Embryonic facial prominence (tissue), 1 donor: Measurements from ENCODE around the gene FNDC3B.

ENCODE experiments used
- DNase-seq: peaks from one replicate; pipeline ENCODE4 v3.0.0-alpha.2; 2016; ENCODE audit errors: extremely low spot score

The FNDC3B gene

DNA sequence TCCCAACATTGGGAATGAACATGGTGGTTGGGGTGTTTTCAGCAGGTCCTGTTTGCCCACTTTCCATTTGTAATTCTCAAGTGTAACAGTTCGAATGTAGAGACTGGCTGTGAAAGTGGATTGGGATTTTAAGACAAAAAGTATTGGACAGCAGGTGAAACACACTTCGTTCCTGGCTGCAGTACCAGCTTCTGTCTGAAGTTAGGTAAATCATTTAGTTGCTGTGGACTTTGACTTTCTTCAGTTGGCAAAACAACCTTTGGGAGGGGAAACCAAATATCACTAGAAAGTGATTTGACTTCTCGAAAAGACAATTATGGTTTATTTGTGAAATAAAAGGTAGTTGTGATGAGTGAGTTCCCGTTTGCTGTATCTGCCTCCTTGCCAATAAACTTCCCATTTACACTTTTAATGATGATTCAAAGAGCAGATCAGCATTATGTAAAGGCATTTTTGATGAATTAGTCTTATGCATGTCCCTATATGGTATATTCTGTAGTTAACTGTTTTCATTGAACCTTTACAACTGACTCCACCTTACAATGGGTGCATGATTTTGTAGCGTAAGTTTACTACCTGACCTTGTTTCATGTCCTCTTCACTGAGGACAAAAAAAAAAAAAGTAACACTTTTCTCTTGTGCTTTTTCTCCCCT, 34.0 kb downstream of the FNDC3B start:
- DNase-seq = no peak

DNA sequence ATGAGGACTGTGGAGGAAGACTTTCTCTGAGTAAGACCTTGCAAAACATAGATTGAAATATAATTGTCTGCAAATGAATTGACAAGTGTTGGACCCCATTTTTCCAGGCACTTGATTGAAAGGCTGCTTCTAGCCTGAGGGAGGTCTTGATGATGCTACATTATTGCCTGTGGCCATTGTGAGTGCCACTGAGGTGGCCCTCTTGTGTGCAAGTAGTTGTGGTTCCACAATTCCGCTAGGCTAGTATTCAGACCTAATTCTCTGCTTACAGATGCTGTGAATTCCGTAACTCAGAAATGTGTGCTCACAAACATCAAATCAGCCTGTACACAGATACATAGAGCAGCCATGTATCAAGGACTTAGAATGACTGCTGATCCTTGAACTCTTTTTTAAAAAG, 34.7 kb downstream of the FNDC3B start:
- DNase-seq = no peak

- DNase-seq = no peak
Measured at GRCh38 chr3:172074586-172074985, 35.2 kb downstream of the FNDC3B start.

DNA sequence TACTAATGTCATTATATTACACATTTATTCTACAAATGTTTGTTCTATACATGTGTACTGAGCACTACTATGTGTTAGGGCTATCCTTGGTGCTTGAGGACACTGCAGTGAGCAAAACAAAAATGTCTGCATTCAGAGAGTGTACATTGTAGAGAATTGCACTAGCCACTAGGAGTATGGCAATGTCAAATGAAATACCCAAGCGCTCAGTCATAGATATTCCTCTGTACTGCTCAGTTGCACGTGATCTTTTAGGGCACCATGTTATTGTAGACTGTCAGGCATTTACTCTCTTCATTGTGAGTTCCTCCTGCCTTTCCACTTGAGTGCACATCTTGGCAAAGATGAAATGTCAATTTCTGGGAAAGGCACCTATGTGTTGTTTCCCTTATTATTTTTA, 36.8 kb downstream of the FNDC3B start:
- no peak for DNase-seq

- no peak for DNase-seq
Measured at GRCh38 chr3:172077197-172077757, 37.9 kb downstream of the FNDC3B start.

DNA sequence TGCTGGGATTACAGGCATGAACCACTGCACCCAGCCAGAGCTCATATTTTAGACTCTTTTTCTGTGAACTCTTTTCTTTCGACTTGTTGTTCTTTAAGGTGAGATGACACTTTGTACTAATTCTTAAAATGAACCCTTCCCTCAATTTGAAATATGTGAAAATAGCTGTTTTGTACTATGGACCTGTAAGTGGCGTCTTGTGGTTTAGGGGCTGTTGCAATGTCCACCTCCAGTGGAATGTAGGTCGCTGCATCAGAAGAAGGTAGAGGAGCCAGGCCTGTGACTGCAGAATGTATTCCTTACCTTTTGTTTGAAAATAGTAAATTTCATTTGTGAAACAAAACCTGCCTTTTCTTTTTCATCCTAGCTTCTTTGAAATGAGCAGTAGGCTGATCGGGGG, 38.9 kb downstream of the FNDC3B start:
- no peak for DNase-seq

- DNase-seq = no peak
Measured at GRCh38 chr3:172078721-172079120, 39.3 kb downstream of the FNDC3B start.

DNA sequence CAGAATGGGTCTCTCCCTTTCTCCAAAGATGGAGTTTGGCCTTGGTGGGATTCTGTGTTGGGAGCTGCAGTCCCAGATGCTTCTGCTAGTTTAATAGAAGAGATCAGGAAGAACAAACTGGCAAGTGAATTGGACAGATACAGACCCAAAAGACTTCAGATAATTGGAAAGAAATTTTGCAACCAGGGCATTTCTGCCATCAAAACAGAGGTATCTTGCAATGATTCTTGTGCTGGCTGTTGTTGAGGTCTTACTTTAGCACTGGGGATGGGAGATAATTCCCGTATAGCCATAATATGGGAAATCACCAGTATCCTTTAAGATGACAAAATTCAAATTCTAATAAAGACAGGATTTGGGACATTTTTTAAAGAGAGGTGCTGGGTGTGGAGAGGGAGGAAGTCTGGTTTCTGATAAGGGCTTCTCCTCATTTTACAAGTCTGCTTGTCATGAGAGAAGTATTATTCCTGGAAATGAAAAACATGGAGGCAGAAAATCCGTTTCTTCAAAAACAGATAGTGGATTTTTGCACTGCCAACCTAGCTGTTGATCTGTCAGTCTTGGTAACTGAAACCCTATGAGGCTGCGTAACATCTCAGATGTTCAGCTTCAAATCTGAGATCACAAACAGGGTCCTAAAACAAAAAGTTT, 40.1 kb downstream of the FNDC3B start:
- DNase-seq = no peak

GRCh38 chr3:172080503-172080902, 41.1 kb downstream of the FNDC3B start:
- DNase-seq = no peak

DNA sequence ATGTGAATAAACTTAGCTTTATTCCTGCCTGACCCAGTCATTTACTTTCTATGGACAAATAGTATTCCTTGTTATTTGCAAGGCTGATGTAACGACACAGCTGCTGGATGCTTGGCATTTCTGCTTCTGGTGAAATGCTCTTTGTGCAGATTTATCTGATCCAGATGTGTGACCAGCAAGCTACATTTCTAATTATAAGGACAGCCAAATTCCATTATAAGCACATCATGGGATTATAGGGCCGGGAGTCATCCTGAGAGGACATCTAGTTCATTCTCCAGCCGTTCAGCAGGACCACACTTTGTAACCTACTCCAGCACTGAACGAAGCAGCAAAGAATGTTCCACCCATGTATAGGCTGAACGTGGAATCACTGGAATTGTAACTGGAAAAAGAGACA, 42.9 kb downstream of the FNDC3B start:
- peak; percentile 60 for DNase-seq

GRCh38 chr3:172082820-172083513, 43.6 kb downstream of the FNDC3B start:
- no peak for DNase-seq

DNA sequence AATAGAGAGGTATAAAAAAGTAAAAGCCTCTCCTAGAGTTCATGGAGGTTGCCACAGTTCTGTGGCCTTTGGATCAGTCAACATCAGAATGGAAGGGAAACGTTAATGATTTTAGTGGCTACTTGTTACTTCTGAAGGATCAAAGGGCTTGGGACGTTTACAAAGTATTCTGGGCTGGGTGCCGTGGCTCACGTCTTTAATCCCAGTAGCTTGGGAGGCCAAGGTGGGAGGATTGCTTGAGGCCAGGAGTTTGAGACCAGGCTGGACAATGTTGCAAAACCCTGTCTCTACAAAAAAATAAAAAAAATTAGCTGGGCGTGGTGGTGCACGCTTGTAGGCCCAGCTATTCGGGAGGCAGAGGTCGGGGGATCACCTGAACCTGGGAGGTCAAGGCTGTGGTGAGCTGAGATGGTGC, 44.6 kb downstream of the FNDC3B start:
- no peak for DNase-seq

- DNase-seq = no peak
Measured at GRCh38 chr3:172084871-172085556, 45.6 kb downstream of the FNDC3B start.

DNA sequence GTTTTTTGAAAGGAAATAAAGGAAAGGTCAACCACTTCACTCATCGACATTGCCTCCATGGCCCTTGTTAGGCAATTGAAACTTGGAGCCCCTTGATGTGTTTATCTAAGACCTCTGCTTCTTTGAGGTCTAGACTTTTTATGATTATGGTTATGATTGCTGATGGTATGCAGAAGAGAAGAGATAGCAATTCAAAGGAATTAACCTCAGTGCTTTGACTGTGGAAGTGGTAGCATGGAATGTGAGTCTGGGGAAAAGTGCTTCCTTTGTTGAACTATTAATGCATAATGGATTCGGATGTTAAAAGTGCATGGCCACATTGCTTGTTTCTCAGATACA, 46.1 kb downstream of the FNDC3B start:
- no peak for DNase-seq

DNA sequence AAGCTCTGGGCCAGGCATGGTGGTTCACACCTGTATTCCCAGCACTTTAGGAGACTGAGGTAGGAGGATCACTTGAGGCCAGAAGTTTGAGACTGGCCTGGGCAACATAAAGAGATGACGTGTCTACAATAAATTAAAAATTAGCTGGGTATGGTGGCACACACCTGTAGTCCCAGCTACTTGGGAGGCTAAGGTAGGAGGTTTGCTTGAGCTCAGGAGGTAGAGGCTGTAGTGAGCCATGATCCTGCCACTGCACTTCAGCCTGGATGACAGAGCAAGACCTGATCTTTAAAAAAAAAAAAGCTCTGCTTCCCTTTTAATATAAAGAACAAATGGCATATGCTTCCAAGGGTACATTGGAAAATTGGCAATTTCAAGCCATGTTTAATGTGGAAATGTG, 46.7 kb downstream of the FNDC3B start:
- DNase-seq = no peak

DNA sequence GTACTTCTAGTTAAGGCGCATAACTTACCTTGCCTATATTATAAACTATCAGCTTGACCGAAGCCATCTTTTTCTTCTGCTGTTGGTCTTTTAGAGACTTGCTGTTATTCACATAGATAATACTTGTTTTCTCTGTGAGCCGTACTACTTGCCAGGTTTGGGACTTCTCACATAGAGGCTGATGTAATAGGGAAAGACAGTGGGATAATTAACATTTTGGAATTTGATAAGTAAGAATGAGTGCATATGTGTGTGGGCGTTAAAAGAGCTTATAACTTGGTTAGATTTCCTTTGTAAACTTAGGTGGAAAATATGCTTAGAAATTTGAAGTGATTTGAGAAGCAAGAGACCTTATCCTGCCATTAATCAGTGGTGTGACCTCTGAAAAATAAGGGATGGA, 47.8 kb downstream of the FNDC3B start:
- DNase-seq = no peak

GRCh38 chr3:172087602-172088580, 48.5 kb downstream of the FNDC3B start:
- DNase-seq = no peak

GRCh38 chr3:172089250-172089649, 49.9 kb downstream of the FNDC3B start:
- DNase-seq = no peak

DNA sequence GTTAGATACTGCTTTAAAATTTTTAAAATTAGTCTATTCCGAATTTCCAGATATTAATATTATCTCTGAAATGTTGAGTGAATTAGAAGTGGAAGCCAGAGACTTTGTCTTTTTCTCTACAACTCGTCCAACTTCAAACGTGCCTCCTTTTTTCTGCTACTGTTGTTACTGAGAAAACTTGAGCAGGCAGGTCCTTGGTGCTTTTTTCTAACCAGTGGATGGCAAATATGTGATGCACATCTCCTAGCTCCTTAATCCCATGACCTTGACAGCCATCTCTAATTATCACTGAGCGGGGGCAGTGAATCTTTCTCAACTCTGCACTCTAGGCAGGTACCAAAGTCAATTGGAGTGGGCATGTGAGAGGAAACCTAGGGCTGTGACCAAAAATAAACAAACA, 50.7 kb downstream of the FNDC3B start:
- no peak for DNase-seq

DNA sequence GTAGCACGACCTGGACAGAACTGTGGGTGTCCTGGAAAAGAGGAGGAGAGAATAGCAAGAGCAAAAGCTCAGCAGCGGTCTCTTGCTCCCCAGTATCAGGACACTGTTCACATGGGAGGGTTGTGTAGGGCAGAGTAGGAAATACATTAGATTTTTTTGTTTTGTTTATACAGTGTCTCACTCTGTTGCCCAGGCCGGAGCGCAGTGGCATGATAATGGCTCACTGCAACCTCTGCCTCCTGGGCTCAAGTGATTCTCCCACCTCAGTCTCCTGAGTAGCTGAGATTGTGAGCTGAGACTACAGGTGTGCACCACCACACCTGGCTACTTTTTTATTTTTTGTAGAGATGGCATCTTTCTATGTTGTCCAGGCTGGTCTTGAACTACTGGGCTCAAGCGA, 53.3 kb downstream of the FNDC3B start:
- DNase-seq = no peak
